Measurements from ENCODE around the gene CLEC16A.

DNA sequence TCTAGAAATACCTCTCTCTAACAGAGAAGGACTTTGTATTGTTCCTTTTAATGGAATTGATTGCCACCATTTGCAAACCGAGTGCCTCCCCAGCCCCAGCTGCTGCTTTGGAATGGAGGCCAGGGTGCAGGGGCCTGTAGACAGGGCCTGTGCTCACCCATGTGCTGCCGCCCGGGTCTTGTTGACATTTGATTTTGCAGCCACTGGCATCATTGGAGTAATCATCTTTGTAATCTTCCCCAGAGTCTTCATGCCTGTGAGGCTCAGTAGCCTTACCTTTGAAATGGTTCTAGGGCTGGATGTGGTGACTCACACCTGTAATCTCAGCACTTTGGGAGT is 119.8 kb downstream of the CLEC16A start:
- TF ChIP-seq, protein P1, sequence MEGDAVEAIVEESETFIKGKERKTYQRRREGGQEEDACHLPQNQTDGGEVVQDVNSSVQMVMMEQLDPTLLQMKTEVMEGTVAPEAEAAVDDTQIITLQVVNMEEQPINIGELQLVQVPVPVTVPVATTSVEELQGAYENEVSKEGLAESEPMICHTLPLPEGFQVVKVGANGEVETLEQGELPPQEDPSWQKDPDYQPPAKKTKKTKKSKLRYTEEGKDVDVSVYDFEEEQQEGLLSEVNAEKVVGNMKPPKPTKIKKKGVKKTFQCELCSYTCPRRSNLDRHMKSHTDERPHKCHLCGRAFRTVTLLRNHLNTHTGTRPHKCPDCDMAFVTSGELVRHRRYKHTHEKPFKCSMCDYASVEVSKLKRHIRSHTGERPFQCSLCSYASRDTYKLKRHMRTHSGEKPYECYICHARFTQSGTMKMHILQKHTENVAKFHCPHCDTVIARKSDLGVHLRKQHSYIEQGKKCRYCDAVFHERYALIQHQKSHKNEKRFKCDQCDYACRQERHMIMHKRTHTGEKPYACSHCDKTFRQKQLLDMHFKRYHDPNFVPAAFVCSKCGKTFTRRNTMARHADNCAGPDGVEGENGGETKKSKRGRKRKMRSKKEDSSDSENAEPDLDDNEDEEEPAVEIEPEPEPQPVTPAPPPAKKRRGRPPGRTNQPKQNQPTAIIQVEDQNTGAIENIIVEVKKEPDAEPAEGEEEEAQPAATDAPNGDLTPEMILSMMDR (IDR thresholded peaks at IDR 0.05) = no peak
- no peak for TF ChIP-seq EZH2 (IDR thresholded peaks at IDR 0.05; ENCODE audit: borderline replicate concordance, insufficient read depth, low read depth, low read length, poor library complexity, severe bottlenecking)
